Measurements from ENCODE around the gene TULP1.

DNA sequence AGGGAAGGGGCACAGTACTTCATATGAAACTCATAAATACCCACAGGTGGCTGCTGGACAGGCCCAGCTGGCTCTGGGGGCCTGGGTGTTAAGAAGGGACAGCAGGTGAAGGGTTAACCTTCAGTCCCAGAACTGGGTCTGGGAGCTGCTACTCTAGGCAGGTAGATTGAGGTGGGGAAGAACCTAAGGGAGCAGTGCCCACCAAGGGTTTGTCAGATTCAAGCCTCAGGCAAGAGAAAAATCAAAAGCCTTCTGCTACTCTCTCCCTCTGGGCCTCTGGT, 38.9 kb downstream of the TULP1 start:
- TF ChIP-seq, protein P1, sequence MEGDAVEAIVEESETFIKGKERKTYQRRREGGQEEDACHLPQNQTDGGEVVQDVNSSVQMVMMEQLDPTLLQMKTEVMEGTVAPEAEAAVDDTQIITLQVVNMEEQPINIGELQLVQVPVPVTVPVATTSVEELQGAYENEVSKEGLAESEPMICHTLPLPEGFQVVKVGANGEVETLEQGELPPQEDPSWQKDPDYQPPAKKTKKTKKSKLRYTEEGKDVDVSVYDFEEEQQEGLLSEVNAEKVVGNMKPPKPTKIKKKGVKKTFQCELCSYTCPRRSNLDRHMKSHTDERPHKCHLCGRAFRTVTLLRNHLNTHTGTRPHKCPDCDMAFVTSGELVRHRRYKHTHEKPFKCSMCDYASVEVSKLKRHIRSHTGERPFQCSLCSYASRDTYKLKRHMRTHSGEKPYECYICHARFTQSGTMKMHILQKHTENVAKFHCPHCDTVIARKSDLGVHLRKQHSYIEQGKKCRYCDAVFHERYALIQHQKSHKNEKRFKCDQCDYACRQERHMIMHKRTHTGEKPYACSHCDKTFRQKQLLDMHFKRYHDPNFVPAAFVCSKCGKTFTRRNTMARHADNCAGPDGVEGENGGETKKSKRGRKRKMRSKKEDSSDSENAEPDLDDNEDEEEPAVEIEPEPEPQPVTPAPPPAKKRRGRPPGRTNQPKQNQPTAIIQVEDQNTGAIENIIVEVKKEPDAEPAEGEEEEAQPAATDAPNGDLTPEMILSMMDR (IDR thresholded peaks at IDR 0.05): no peak
- no peak for TF ChIP-seq POLR2A (IDR thresholded peaks at IDR 0.05)
